GM13976 (cell line): ENCODE results near the gene MPLKIP.
A peak's percentile ranks its signal among the peaks of the same experiment; 100 is the strongest.
"Not testable (repeated sequence)": the region's sequence is repeated elsewhere in the genome, so short reads cannot be mapped to it uniquely, and the experiment has no call there.

Source experiments
- DNase-seq: peaks from one replicate; pipeline ENCODE4 v3.0.0; 2012; ENCODE audit warnings: low spot score
- CTCF ChIP-seq: IDR thresholded peaks from 2 replicates; pipeline ENCODE4 v1.5.1; 2012; ENCODE audit warnings: borderline replicate concordance, mild to moderate bottlenecking; ENCODE audit not compliant: insufficient read depth; ENCODE audit errors: extremely low read depth, missing control alignments, control extremely low read depth
- in situ Hi-C: fragments of 300-500 bp; cut with MboI; formaldehyde crosslinking; loops from one replicate; pipeline ENCODE4 v1.12.0; 2022; ENCODE audit warnings: low sequenced_read_pairs, mixed read lengths, inconsistent platforms; ENCODE audit not compliant: unreplicated experiment

MPLKIP gene

GRCh38 chr7:40134428-40135316 lies at the start of gene MPLKIP, which contains the start of gene SUGCT:
Gene MPLKIP (minus strand): TSS chr7:40134622. CDS start chr7:40134567, 55 bp downstream.
Gene SUGCT (plus strand): TSS chr7:40135005.
- TF ChIP-seq CTCF, result peak; percentile 99
- in situ Hi-C loops, result no loop called here
- peak; percentile 95 for DNase-seq

GRCh38 chr7:40182452-40182851 lies 48.0 kb upstream of the MPLKIP start:
- TF ChIP-seq CTCF, result no peak
- no peak for DNase-seq
- in situ Hi-C loops, result no loop called here

- TF ChIP-seq CTCF, result no peak
- in situ Hi-C loops, result no loop called here
- no peak for DNase-seq
Measured at GRCh38 chr7:40177071-40177470, 42.6 kb upstream of the MPLKIP start.

GRCh38 chr7:40175725-40176510 lies 41.5 kb upstream of the MPLKIP start:
- no peak for TF ChIP-seq CTCF

GRCh38 chr7:40175256-40175655 lies 40.8 kb upstream of the MPLKIP start:
- DNase-seq, in situ Hi-C loops: not testable (repeated sequence)

More at GRCh38 chr7:40175725-40176510, 41.5 kb upstream of the MPLKIP start:
- no peak for DNase-seq
- in situ Hi-C loops, result no loop called here

- in situ Hi-C loops, DNase-seq: not testable (repeated sequence)
Measured at GRCh38 chr7:40173121-40173520, 38.7 kb upstream of the MPLKIP start.

- DNase-seq, in situ Hi-C loops: not testable (repeated sequence)
Measured at GRCh38 chr7:40168266-40168665, 33.8 kb upstream of the MPLKIP start.

GRCh38 chr7:40167291-40167690 lies 32.9 kb upstream of the MPLKIP start:
- in situ Hi-C loops, result no loop called here
- DNase-seq, result no peak
- TF ChIP-seq CTCF, result no peak
